ENCODE data around the gene PSENEN.

DNA sequence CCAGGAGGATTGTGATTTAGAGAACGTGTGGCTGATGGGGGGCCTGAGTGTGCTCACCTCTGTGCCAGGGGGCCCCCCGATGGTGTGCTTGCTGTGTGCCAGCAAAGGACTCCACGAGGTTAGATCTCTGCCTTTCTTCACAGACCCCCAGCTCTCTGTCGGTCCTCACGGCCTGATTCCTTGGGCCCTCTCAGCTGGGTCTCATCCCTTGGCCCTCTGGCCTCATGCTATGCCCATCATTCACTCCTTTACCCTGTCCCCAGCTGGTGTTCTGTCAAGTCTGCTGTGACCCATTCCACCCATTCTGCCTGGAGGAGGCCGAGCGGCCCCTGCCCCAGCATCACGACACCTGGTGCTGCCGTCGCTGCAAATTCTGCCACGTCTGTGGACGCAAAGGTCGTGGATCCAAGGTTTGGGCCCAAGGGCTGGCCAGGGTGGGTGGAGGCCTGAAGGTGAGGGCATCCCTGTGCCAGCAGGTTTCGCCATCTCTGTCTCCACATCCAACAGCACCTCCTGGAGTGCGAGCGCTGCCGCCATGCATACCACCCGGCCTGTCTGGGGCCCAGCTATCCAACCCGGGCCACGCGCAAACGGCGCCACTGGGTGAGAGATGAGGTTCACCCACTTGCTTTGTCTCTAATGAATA is 20.1 kb upstream of the PSENEN start:
- no peak for TF ChIP-seq POLR2A (IDR thresholded peaks at IDR 0.05; ENCODE audit: low read depth, low read length)
- no peak for TF ChIP-seq POLR2AphosphoS5 (IDR thresholded peaks at IDR 0.05; ENCODE audit: low read depth, low read length)
